ENCODE results near the gene FOXF2.

GRCh38 chr6:1395506-1395905, 6.1 kb downstream of the FOXF2 start:
- TF ChIP-seq CTCF (IDR thresholded peaks at IDR 0.05), result no peak
- no peak for TF ChIP-seq POLR2A (IDR thresholded peaks at IDR 0.05)

Data from esophagus squamous epithelium (tissue), 4 donors.